Neural crest cell (in vitro differentiated cells): ENCODE results near the gene SLC6A19. TPM values are rescaled to one million over a fixed set of nuclear protein-coding genes. Genes with fewer than 3 reads are reported as not detected.

Experiments
- DNase-seq: peaks from one replicate; pipeline ENCODE4 v3.0.0; 2021; ENCODE audit warnings: low read depth, mixed read lengths, low spot score
- H3K27ac Mint-ChIP-seq: one replicate; pipeline ENCODE4 v1.8.0; 2021; ENCODE audit warnings: mild to moderate bottlenecking, mixed read lengths; ENCODE audit not compliant: unreplicated experiment
- H3K27me3 Mint-ChIP-seq: 2 replicates; pipeline ENCODE4 v1.8.0; 2021; ENCODE audit warnings: low read depth, mild to moderate bottlenecking, mixed read lengths
- H3K36me3 Mint-ChIP-seq: 2 replicates; pipeline ENCODE4 v1.8.0; 2021; ENCODE audit warnings: low read depth, mild to moderate bottlenecking, mixed read lengths
- H3K4me1 Mint-ChIP-seq: 2 replicates; pipeline ENCODE4 v1.8.0; 2021; ENCODE audit warnings: mixed read lengths
- H3K4me3 Mint-ChIP-seq: one replicate; pipeline ENCODE4 v1.8.0; 2021; ENCODE audit warnings: mild to moderate bottlenecking, mixed read lengths
- H3K9me3 Mint-ChIP-seq: 2 replicates; pipeline ENCODE4 v1.8.0; 2021; ENCODE audit warnings: mixed read lengths
- total RNA-seq: library from RNA; stranded (reverse); gene quantifications from 2 replicates; pipeline ENCODE4 v1.2.1, GENCODE V29; 2021
- TF ChIP-seq, protein P1 (sequence below): fragments of 200-600 bp; sonication (generic); conservative IDR thresholded peaks from 2 replicates; pipeline ENCODE4 v1.5.0; 2021; ENCODE audit warnings: antibody characterized with exemption, mild to moderate bottlenecking

SLC6A19 gene
- total RNA-seq, 1 donor from 2014 or later, result not detected

DNA sequence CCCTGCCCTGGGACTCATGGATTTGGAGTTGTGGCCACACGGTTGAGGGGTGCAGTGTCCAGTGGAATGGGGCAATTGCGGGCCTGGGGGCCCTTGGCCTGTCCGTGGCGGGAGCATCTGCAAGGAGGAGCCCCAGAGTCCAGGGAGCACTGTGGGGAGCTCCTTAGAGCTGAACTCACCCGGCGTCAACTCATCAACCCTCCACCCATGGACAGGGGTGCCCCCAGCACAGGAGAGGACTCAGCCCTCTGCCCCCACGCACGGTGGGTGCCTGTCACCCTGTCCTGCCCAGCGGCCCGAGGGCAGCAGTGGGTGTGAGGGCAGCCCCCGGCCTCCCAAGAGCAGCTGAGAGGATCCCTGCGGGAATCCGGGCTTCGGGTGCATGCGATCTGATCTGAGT, 23.2 kb downstream of the SLC6A19 start:
- H3K27ac Mint-ChIP-seq, result no peak overlapping the region

DNA sequence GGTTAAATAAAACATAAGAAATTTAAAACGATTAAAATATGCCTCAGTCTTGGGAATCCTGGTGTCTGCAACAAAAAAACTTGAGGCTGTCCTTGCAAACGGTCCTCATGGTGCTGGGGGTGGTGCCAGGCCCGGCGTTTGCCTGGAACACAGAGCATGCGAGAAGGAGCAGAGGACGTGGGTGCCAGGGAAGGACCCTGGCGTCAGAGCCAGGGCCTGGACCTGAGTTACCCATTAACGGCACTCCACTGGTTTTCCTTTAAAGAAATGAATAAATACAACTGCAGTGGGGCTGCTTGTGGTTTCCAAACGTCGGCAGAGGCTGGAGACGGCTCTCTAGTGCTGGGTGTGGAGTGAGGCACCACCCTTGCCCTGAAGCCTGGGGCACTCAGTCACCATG, 23.7 kb downstream of the SLC6A19 start, which contains the start of gene SLC6A18:
Gene SLC6A18 (plus strand): TSS at position 301 of the 400 bp plus-strand sequence. CDS start 97 bp downstream, at position 398.
- Mint-ChIP-seq H3K4me3 (no peak within 1 kb of the TSS), H3K4me1 (no peaks in the 10 kb centered on the region), H3K27ac (peak within 1 kb of the TSS; percentile 57)

More for the DNA sequence above, 23.2 kb downstream of the SLC6A19 start:
- TF ChIP-seq, protein P1, sequence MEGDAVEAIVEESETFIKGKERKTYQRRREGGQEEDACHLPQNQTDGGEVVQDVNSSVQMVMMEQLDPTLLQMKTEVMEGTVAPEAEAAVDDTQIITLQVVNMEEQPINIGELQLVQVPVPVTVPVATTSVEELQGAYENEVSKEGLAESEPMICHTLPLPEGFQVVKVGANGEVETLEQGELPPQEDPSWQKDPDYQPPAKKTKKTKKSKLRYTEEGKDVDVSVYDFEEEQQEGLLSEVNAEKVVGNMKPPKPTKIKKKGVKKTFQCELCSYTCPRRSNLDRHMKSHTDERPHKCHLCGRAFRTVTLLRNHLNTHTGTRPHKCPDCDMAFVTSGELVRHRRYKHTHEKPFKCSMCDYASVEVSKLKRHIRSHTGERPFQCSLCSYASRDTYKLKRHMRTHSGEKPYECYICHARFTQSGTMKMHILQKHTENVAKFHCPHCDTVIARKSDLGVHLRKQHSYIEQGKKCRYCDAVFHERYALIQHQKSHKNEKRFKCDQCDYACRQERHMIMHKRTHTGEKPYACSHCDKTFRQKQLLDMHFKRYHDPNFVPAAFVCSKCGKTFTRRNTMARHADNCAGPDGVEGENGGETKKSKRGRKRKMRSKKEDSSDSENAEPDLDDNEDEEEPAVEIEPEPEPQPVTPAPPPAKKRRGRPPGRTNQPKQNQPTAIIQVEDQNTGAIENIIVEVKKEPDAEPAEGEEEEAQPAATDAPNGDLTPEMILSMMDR, result no peak
- no peaks in the 10 kb centered on the region for H3K4me1 Mint-ChIP-seq
- H3K4me3 Mint-ChIP-seq, result no peak overlapping the region
- H3K9me3 Mint-ChIP-seq, result peaks cover 4% of the 10 kb centered on the region
- H3K36me3 Mint-ChIP-seq, result no peaks in the 10 kb centered on the region
- DNase-seq, result no peak
- H3K27me3 Mint-ChIP-seq, result no peaks in the 10 kb centered on the region

DNA sequence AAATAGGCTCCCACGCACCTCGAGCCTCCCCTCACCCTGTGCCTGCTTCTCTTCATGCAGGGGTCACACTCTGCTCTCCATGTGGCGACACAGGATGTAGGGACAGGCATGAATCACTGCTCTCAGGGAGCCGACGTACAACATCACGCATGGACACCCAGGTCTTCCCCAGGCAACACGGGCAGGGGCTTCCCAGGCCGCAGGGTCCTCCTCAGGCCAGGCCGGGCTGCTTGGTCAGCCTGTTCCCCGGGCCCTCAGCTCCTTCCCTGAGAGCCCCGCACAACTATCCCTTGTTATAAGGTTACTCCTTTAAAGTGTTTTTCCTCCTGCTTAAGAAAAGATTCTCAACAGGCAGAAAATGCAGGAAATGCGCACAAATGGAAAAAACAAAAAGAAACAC, 24.8 kb downstream of the SLC6A19 start:
- DNase-seq, result no peak
- H3K4me3 Mint-ChIP-seq, result no peak overlapping the region
- TF ChIP-seq, protein P1, result no peak
- no peaks in the 10 kb centered on the region for H3K36me3 Mint-ChIP-seq
- peak overlapping the region; percentile 57 for H3K27ac Mint-ChIP-seq
- H3K4me1 Mint-ChIP-seq, result no peaks in the 10 kb centered on the region
- peaks cover 4% of the 10 kb centered on the region for H3K9me3 Mint-ChIP-seq
- no peaks in the 10 kb centered on the region for H3K27me3 Mint-ChIP-seq

More for the DNA sequence above, 23.7 kb downstream of the SLC6A19 start, which contains the start of gene SLC6A18:
- H3K27me3 Mint-ChIP-seq, result no peaks in the 10 kb centered on the region
- peaks cover 4% of the 10 kb centered on the region for H3K9me3 Mint-ChIP-seq
- H3K36me3 Mint-ChIP-seq, result no peaks in the 10 kb centered on the region
- TF ChIP-seq, protein P1, result no peak
- DNase-seq, result no peak

DNA sequence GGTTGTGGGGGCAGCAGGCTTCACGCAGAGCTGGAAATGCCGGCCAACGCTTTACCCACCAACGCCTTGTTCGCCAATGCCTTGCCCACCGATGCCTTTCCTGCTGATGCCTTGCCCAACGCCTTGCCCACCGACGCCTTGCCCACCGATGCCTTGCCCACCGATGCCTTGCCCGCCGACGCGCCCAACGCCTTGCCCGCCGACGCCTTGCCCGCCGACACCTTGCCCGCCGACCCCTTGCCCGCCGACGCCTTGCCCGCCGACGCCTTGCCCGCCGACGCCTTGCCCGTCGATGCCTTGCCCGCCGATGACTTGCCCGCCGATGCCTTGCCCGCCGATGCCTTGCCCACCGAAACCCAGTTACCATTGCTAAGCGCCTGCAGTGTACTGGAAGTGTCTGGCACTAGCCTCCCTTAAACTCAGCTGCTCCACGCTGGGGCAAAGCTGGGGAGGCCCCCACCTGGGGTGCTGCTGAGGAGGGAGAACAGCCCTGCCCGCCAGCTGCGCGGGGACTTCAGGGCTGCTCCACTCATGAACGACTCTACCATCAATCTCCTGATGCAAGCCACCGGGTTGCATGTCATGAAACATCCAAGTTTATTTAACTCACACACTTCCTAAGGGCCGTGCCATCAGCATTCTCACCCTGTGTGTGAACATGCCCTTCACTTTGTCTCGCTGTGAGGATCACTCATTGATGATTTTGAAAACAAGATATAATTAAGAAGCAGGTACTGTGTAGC, 25.6 kb downstream of the SLC6A19 start:
- Mint-ChIP-seq H3K4me1 (no peaks in the 10 kb centered on the region), H3K36me3 (no peaks in the 10 kb centered on the region), H3K4me3 (no peak overlapping the region), H3K9me3 (peaks cover 4% of the 10 kb centered on the region), H3K27me3 (no peaks in the 10 kb centered on the region), H3K27ac (no peak overlapping the region)
- TF ChIP-seq, protein P1, result no peak
- DNase-seq, result no peak

DNA sequence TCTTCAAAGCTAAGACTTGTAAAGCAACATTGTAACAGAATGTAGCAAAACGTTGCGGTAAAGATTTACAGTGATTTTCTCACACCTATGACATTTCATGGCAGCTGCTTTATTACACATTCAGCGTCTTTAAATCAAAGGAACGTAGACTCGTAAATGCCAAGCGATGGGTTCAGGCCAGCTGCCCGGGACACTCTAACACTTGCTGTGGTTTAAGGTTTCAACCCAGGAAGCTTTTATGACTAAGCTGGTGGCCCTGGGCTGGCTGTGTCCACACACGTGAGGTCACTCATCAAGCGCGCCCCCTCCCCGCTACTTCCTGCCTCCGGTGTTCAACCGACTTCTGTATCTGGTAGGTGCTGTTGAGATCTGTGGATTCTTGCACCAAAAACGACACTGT, 26.3 kb downstream of the SLC6A19 start:
- H3K9me3 Mint-ChIP-seq, result no peaks in the 10 kb centered on the region
- no peak for DNase-seq
- H3K27ac Mint-ChIP-seq, result no peak overlapping the region
- H3K27me3 Mint-ChIP-seq, result no peaks in the 10 kb centered on the region
- H3K36me3 Mint-ChIP-seq, result no peaks in the 10 kb centered on the region
- H3K4me1 Mint-ChIP-seq, result no peaks in the 10 kb centered on the region
- TF ChIP-seq, protein P1, result no peak
- H3K4me3 Mint-ChIP-seq, result no peak overlapping the region
